ENCODE data around the gene PIN4. TPM values are rescaled to one million over a fixed set of nuclear protein-coding genes. Genes with fewer than 3 reads are reported as not detected.

The PIN4 gene
- total and polyA plus RNA-seq, 10 of the 15 experiments (the other 5 are each of a cell fraction or from before 2014, with no cell fraction given), result 8.2 to 53.6 (median 33.9) TPM

DNA sequence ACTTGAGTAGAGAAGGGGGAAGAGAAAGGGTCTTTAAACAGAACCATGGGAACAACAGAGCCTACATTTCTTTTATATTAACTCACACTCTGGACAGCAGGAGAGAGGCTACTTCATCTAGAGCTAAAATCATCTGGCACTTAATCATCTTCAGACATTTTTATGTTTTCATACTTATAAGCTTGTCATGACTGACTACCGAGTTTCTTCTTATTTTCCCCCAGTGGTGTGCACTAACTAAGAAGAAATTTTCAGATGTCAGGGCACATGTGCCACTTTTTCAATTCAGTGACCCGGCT is 38.0 kb upstream of the PIN4 start (continued):
- TF ChIP-seq, protein P1, sequence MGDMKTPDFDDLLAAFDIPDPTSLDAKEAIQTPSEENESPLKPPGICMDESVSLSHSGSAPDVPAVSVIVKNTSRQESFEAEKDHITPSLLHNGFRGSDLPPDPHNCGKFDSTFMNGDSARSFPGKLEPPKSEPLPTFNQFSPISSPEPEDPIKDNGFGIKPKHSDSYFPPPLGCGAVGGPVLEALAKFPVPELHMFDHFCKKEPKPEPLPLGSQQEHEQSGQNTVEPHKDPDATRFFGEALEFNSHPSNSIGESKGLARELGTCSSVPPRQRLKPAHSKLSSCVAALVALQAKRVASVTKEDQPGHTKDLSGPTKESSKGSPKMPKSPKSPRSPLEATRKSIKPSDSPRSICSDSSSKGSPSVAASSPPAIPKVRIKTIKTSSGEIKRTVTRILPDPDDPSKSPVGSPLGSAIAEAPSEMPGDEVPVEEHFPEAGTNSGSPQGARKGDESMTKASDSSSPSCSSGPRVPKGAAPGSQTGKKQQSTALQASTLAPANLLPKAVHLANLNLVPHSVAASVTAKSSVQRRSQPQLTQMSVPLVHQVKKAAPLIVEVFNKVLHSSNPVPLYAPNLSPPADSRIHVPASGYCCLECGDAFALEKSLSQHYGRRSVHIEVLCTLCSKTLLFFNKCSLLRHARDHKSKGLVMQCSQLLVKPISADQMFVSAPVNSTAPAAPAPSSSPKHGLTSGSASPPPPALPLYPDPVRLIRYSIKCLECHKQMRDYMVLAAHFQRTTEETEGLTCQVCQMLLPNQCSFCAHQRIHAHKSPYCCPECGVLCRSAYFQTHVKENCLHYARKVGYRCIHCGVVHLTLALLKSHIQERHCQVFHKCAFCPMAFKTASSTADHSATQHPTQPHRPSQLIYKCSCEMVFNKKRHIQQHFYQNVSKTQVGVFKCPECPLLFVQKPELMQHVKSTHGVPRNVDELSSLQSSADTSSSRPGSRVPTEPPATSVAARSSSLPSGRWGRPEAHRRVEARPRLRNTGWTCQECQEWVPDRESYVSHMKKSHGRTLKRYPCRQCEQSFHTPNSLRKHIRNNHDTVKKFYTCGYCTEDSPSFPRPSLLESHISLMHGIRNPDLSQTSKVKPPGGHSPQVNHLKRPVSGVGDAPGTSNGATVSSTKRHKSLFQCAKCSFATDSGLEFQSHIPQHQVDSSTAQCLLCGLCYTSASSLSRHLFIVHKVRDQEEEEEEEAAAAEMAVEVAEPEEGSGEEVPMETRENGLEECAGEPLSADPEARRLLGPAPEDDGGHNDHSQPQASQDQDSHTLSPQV (IDR thresholded peaks at IDR 0.05), result no peak
- TF ChIP-seq MEF2A (IDR thresholded peaks at IDR 0.05; ENCODE audit: insufficient read depth, low read depth, low read length), result no peak
- TF ChIP-seq SMAD1 (IDR thresholded peaks at IDR 0.05; ENCODE audit: low read depth, partially characterized antibody), result no peak

DNA sequence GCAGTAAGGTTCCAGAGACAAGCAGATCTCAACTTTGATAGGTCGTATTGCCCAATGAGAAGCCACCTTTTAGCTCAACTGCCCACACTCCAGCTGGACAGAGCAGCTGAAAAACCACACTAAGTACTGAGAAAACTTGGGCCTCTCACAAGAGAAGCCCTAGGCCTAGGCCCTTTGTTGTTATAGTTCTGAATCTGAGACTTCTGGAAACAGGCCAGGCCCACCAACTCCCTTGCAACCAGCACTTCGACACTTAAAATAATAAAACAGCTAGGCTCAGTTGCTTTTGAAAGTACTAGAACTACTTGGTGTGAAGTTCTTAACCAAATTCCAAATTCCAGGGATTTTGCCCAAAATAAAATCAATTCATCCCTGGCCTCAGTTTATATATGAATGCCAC is 36.4 kb upstream of the PIN4 start:
- no peaks in the 10 kb centered on the region for H3K79me2 ChIP-seq (ENCODE audit: control insufficient read depth, insufficient read depth, low read length)
- no peak overlapping the region for H3K9ac ChIP-seq (ENCODE audit: control insufficient read depth, insufficient read depth, low read length)
- no peak overlapping the region for H2AFZ ChIP-seq (ENCODE audit: control insufficient read depth, low read depth, low read length)
- H4K20me1 ChIP-seq (ENCODE audit: control insufficient read depth, insufficient read depth), result no peaks in the 10 kb centered on the region
- BruUV-seq (replicated peaks), result no TSS peak
- RAD21 ChIA-PET (ENCODE audit: unreplicated experiment), result interaction anchor here (0.6 kb wide), 1 partner anchor 1079 kb away, joined by 3 read pairs; no protein-coding TSS in a partner anchor
- H3K4me3 ChIP-seq, result no peak overlapping the region
- H3K27me3 ChIP-seq (replicated peaks in 1 of 2; ENCODE audit: control insufficient read depth in 2 of 2, insufficient read depth in 2 of 2, low read length in 1 of 2), result 0 out of 4 replicates have a peak, but pooled peaks cover 0 to 2% of the 10 kb centered on the region in 2 experiments
- POLR2A ChIA-PET, result no interaction called here
- ATAC-seq (no peak), FAIRE-seq (no peak), DNase-seq (ENCODE audit: low read depth, low spot score) (no peak)
- in situ Hi-C loops (cut with MboI) (no loop called here), intact Hi-C loops (cut with micrococcal nuclease; ENCODE audit: unreplicated experiment) (no loop called here)
- CTCF ChIA-PET, result no interaction called here
- 23% methylated on average over 2 of the region's 2 CpGs for WGBS (ENCODE audit: insufficient coverage, insufficient replicate concordance, low lambda C conversion rate, missing lambda C conversion rate)
- H3K36me3 ChIP-seq (ENCODE audit: control insufficient read depth in 2 of 2, insufficient read depth in 2 of 2, low read length in 1 of 2), result no peaks in the 10 kb centered on the region
- no peak overlapping the region for H3K4me2 ChIP-seq (ENCODE audit: control insufficient read depth, insufficient read depth)
- TF ChIP-seq FOS (IDR thresholded peaks at IDR 0.05; ENCODE audit: borderline replicate concordance, extremely low read depth, insufficient read length) (no peak), RUNX3 (IDR thresholded peaks at IDR 0.05; ENCODE audit: low read length) (peak; percentile 25; the same call in 1 of the 2 replicates), HDGF (IDR thresholded peaks at IDR 0.05) (no peak), POLR2A (IDR thresholded peaks at IDR 0.05; ENCODE audit: low read depth, low read length) (no peak), BRCA1 (IDR thresholded peaks at IDR 0.05; ENCODE audit: low read depth, low read length) (no peak)
- SMC1A ChIA-PET (ENCODE audit: uncharacterized antibody, unreplicated experiment), result no interaction called here
- no peak overlapping the region for H3K27ac ChIP-seq (ENCODE audit: control insufficient read depth, insufficient read depth)
- peaks cover 14% of the 10 kb centered on the region for H3K4me1 ChIP-seq (ENCODE audit: control insufficient read depth, insufficient read depth, low read length)
- H3K9me3 ChIP-seq (replicated peaks; ENCODE audit: control insufficient read depth, insufficient read depth, low read length), result no peaks in the 10 kb centered on the region

All from GM12878 (cell line).